ENCODE results near the gene LRRC28. TPM values are rescaled to one million over a fixed set of nuclear protein-coding genes. Genes with fewer than 3 reads are reported as not detected.

LRRC28 gene
- 18.4 and 18.5 TPM in 2 replicates for polyA plus RNA-seq (2013)

DNA sequence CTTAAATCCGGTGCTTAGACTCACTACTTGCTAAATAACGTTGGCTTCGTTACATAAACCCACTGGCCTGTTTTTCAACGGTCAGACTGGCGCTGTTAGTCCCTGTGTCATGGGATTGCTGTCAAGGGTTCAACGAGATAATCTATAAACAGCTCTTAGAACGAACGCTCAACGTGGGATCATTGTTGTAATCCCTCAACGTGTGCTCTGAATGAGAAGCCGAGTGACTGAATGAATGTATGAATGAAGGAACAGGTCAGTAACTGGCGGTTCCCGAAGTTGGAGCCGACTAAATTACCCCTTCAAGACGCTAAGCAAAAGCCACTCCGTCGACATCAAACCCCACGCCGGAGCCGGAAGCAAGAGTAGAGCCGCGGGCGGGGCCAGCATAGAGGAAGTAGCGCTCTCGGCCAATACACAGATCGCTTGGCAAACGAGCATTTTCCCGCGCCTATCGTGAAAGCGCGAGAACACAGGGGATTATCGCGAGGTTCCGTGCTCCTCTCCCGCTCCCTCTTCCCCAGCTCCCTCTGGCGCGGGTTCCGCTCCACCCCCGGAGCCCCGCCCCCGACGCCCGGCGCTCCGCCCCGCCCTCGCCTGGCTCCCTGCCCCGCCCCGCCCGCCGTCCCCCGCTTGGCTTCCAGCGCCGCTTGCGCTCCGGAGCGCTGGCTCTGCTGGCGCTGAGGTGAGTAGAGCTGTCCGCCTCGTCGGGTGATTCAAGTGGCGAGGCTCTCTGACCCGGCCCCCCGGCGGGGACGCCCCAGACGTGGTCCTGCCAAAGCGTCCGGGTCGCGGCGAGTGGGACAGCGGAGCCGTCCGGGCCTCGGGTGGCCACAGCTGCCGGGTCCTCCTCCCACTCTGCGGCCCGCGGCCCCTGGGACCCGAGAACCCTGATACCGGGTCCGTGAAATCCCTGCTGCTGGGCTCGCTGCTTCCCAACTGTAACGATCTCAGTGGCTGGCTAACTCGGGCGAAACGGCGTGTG lies at the start of gene LRRC28:
Gene LRRC28, plus strand, starts transcription at position 625 of the 985 bp plus-strand sequence. CDS start 4,477 bp downstream, outside the sequence.
- peak within 1 kb of the TSS; percentile 8 for H3K18ac ChIP-seq (ENCODE audit: low read length)
- DNase-seq, result peak; percentile 99 to 100
- no peak within 1 kb of the TSS for H2BK12ac ChIP-seq (ENCODE audit: low read length)
- peak within 1 kb of the TSS; percentile 2 for H2BK120ac ChIP-seq (ENCODE audit: insufficient read depth, low read length, poor library complexity)
- no peaks in the 10 kb centered on the region for H3K27me3 ChIP-seq (ENCODE audit: insufficient read depth, low read length)
- H3K27ac ChIP-seq (ENCODE audit: low read depth, low read length), result peak within 1 kb of the TSS; percentile 60
- H3K23ac ChIP-seq (ENCODE audit: low read length), result no peak within 1 kb of the TSS
- H3K9me3 ChIP-seq (ENCODE audit: insufficient read depth, low read depth, low read length), result no peaks in the 10 kb centered on the region
- H3K4me1 ChIP-seq (ENCODE audit: control insufficient read depth in 1 of 2, insufficient read depth in 2 of 2, low read length in 2 of 2), result peaks cover 2 to 5% of the 10 kb centered on the region in 2 experiments
- peak within 1 kb of the TSS; percentile 13 for H2BK5ac ChIP-seq (ENCODE audit: low read depth, low read length, poor library complexity)
- peak within 1 kb of the TSS; percentile 76 for H3K4me2 ChIP-seq (ENCODE audit: low read length)
- WGBS (ENCODE audit: extremely low coverage, insufficient coverage, insufficient read length), result no CpG with 5 or more reads among the region's 90 CpGs
- H3K4me3 ChIP-seq (ENCODE audit: low read depth, low read length), result peak within 1 kb of the TSS; percentile 77
- peaks cover 3% of the 10 kb centered on the region for H3K79me1 ChIP-seq (ENCODE audit: low read length)
- peak within 1 kb of the TSS; percentile 30 for H4K91ac ChIP-seq (ENCODE audit: low read depth, low read length)
- H3K36me3 ChIP-seq (ENCODE audit: control insufficient read depth in 1 of 2, insufficient read depth in 2 of 2, low read length in 2 of 2), result no peaks in the 10 kb centered on the region
- peak within 1 kb of the TSS; percentile 15 for H2AK5ac ChIP-seq (ENCODE audit: low read length)
- H3K79me2 ChIP-seq (ENCODE audit: control insufficient read depth, insufficient read depth, low read length, poor library complexity), result peaks cover 3% of the 10 kb centered on the region
- peak within 1 kb of the TSS; percentile 95 for H3K9ac ChIP-seq (ENCODE audit: low read length)
- peak within 1 kb of the TSS; percentile 59 for H3K14ac ChIP-seq (ENCODE audit: low read length)
- no peak within 1 kb of the TSS for H4K12ac ChIP-seq (ENCODE audit: low read depth, low read length)
- peak within 1 kb of the TSS; percentile 55 for H4K8ac ChIP-seq (ENCODE audit: low read depth, low read length)
- peak within 1 kb of the TSS; percentile 0 for H3K4ac ChIP-seq (ENCODE audit: low read depth, low read length)
- H2AFZ ChIP-seq (ENCODE audit: insufficient read depth, low read length, poor library complexity), result peak within 1 kb of the TSS; percentile 6

DNA sequence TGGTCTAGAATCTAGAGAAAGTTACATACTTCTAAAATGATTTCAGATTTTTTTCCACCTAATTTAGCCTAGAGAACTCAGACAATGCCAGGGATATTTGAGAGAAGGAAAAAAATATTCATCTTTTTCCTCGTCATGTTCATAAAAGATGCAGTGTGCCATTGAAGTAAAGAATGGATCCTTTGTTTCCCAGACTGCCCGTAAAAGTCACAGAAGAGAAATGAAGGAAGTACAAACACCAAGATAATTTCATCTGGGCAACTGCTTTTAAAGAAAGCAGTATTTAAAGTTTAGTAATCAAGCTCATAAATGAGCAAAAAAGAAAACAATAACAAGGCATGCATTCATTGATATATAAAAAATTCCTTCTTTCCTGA lies 49.1 kb upstream of the LRRC28 start:
- H3K4ac ChIP-seq (ENCODE audit: low read depth, low read length), result no peak overlapping the region
- H4K8ac ChIP-seq (ENCODE audit: low read depth, low read length), result no peak overlapping the region
- H4K91ac ChIP-seq (ENCODE audit: low read depth, low read length), result no peak overlapping the region
- H3K4me2 ChIP-seq (ENCODE audit: low read length), result no peak overlapping the region
- H3K4me1 ChIP-seq (ENCODE audit: control insufficient read depth in 1 of 2, insufficient read depth in 2 of 2, low read length in 2 of 2), result no peaks in the 10 kb centered on the region
- no peaks in the 10 kb centered on the region for H3K9me3 ChIP-seq (ENCODE audit: insufficient read depth, low read depth, low read length)
- peaks cover 0 to 4% of the 10 kb centered on the region in 2 experiments for H3K36me3 ChIP-seq (ENCODE audit: control insufficient read depth in 1 of 2, insufficient read depth in 2 of 2, low read length in 2 of 2)
- WGBS (ENCODE audit: extremely low coverage, insufficient coverage, insufficient read length), result no CpG with 5 or more reads among the region's 2 CpGs
- H2BK12ac ChIP-seq (ENCODE audit: low read length), result no peak overlapping the region
- H3K27me3 ChIP-seq (ENCODE audit: insufficient read depth, low read length), result no peaks in the 10 kb centered on the region
- H3K23ac ChIP-seq (ENCODE audit: low read length), result no peak overlapping the region
- no peak overlapping the region for H2AK5ac ChIP-seq (ENCODE audit: low read length)
- no peak overlapping the region for H3K14ac ChIP-seq (ENCODE audit: low read length)
- no peak overlapping the region for H3K4me3 ChIP-seq (ENCODE audit: low read depth, low read length)
- no peak overlapping the region for H2BK120ac ChIP-seq (ENCODE audit: insufficient read depth, low read length, poor library complexity)
- H2BK5ac ChIP-seq (ENCODE audit: low read depth, low read length, poor library complexity), result no peak overlapping the region
- no peak overlapping the region for H2AFZ ChIP-seq (ENCODE audit: insufficient read depth, low read length, poor library complexity)
- DNase-seq, result no peak
- H4K12ac ChIP-seq (ENCODE audit: low read depth, low read length), result no peak overlapping the region
- no peak overlapping the region for H3K18ac ChIP-seq (ENCODE audit: low read length)
- H3K79me2 ChIP-seq (ENCODE audit: control insufficient read depth, insufficient read depth, low read length, poor library complexity), result no peaks in the 10 kb centered on the region
- H3K79me1 ChIP-seq (ENCODE audit: low read length), result no peaks in the 10 kb centered on the region
- H3K27ac ChIP-seq (ENCODE audit: low read depth, low read length), result no peak overlapping the region
- H3K9ac ChIP-seq (ENCODE audit: low read length), result no peak overlapping the region

DNA sequence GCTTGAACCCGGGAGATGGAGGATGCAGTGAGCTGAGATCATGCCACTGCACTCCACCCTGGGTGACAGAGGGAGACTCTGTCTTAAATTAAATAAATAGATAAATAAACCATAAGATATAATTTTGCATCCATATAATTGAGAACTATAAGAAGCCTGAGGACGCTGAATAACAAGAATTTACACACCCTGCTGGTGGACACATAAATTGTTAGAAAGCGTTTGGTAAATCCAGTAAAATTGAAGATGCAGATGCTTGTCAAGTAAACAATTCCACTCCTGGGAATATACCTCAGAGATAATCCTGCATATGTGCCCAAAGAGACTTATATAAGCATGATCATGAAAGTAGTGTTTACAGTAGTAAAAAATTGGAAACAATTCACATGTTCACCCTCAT lies 43.6 kb upstream of the LRRC28 start:
- H2BK5ac ChIP-seq (ENCODE audit: low read depth, low read length, poor library complexity), result no peak overlapping the region
- no peak overlapping the region for H3K14ac ChIP-seq (ENCODE audit: low read length)
- no peak overlapping the region for H3K4ac ChIP-seq (ENCODE audit: low read depth, low read length)
- no peak for DNase-seq
- H3K18ac ChIP-seq (ENCODE audit: low read length), result no peak overlapping the region
- no peak overlapping the region for H2BK12ac ChIP-seq (ENCODE audit: low read length)
- H3K4me2 ChIP-seq (ENCODE audit: low read length), result no peak overlapping the region
- H3K27ac ChIP-seq (ENCODE audit: low read depth, low read length), result no peak overlapping the region
- H3K4me3 ChIP-seq (ENCODE audit: low read depth, low read length), result no peak overlapping the region
- H3K27me3 ChIP-seq (ENCODE audit: insufficient read depth, low read length), result no peaks in the 10 kb centered on the region
- no peak overlapping the region for H2AFZ ChIP-seq (ENCODE audit: insufficient read depth, low read length, poor library complexity)
- no peak overlapping the region for H3K23ac ChIP-seq (ENCODE audit: low read length)
- H3K79me1 ChIP-seq (ENCODE audit: low read length), result no peaks in the 10 kb centered on the region
- no peaks in the 10 kb centered on the region for H3K9me3 ChIP-seq (ENCODE audit: insufficient read depth, low read depth, low read length)
- no peaks in the 10 kb centered on the region for H3K79me2 ChIP-seq (ENCODE audit: control insufficient read depth, insufficient read depth, low read length, poor library complexity)
- no CpG with 5 or more reads among the region's 3 CpGs for WGBS (ENCODE audit: extremely low coverage, insufficient coverage, insufficient read length)
- no peak overlapping the region for H4K91ac ChIP-seq (ENCODE audit: low read depth, low read length)
- peaks cover 0 to 3% of the 10 kb centered on the region in 2 experiments for H3K36me3 ChIP-seq (ENCODE audit: control insufficient read depth in 1 of 2, insufficient read depth in 2 of 2, low read length in 2 of 2)
- H3K4me1 ChIP-seq (ENCODE audit: control insufficient read depth in 1 of 2, insufficient read depth in 2 of 2, low read length in 2 of 2), result peaks cover 0 to 3% of the 10 kb centered on the region in 2 experiments
- no peak overlapping the region for H4K12ac ChIP-seq (ENCODE audit: low read depth, low read length)
- no peak overlapping the region for H2AK5ac ChIP-seq (ENCODE audit: low read length)
- no peak overlapping the region for H2BK120ac ChIP-seq (ENCODE audit: insufficient read depth, low read length, poor library complexity)
- no peak overlapping the region for H3K9ac ChIP-seq (ENCODE audit: low read length)
- no peak overlapping the region for H4K8ac ChIP-seq (ENCODE audit: low read depth, low read length)

DNA sequence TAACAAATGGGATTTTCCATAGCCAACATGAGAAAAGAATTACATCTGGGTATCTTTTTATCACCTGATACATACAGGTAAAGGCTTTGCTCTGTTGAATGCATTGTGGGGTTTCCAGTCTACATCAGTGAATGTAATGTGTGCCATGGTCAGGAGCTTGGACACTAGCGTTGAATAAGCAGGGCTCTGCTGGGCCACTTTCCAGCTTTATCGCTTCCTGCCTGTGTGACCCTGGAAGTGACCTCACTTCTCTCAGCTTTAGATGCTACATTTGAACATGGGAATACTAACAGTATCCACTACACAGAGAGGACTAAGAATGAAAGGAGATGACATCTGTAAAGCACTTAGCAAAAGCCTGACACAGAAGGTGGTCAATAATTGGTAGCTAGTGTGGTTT lies 42.0 kb upstream of the LRRC28 start:
- Histone ChIP-seq H3K36me3 (ENCODE audit: control insufficient read depth in 1 of 2, insufficient read depth in 2 of 2, low read length in 2 of 2) (peaks cover 1 to 3% of the 10 kb centered on the region in 2 experiments), H3K9me3 (ENCODE audit: insufficient read depth, low read depth, low read length) (no peaks in the 10 kb centered on the region), H3K4me3 (ENCODE audit: low read depth, low read length) (no peak overlapping the region), H4K12ac (ENCODE audit: low read depth, low read length) (no peak overlapping the region), H3K27me3 (ENCODE audit: insufficient read depth, low read length) (no peaks in the 10 kb centered on the region), H3K18ac (ENCODE audit: low read length) (no peak overlapping the region), H2BK120ac (ENCODE audit: insufficient read depth, low read length, poor library complexity) (no peak overlapping the region), H3K79me2 (ENCODE audit: control insufficient read depth, insufficient read depth, low read length, poor library complexity) (no peaks in the 10 kb centered on the region), H3K4me2 (ENCODE audit: low read length) (no peak overlapping the region), H2AK5ac (ENCODE audit: low read length) (no peak overlapping the region), H3K79me1 (ENCODE audit: low read length) (no peaks in the 10 kb centered on the region), H2AFZ (ENCODE audit: insufficient read depth, low read length, poor library complexity) (no peak overlapping the region), H2BK12ac (ENCODE audit: low read length) (no peak overlapping the region), H3K14ac (ENCODE audit: low read length) (no peak overlapping the region), H3K4ac (ENCODE audit: low read depth, low read length) (no peak overlapping the region), H3K23ac (ENCODE audit: low read length) (no peak overlapping the region), H3K4me1 (ENCODE audit: control insufficient read depth in 1 of 2, insufficient read depth in 2 of 2, low read length in 2 of 2) (peaks cover 0 to 3% of the 10 kb centered on the region in 2 experiments), H4K8ac (ENCODE audit: low read depth, low read length) (no peak overlapping the region), H2BK5ac (ENCODE audit: low read depth, low read length, poor library complexity) (no peak overlapping the region), H3K27ac (ENCODE audit: low read depth, low read length) (no peak overlapping the region), H3K9ac (ENCODE audit: low read length) (no peak overlapping the region), H4K91ac (ENCODE audit: low read depth, low read length) (no peak overlapping the region)
- DNase-seq, result no peak
- WGBS (ENCODE audit: extremely low coverage, insufficient coverage, insufficient read length), result no CpG with 5 or more reads among the region's 2 CpGs

All from trophoblast cell (in vitro differentiated cells and primary cell).